22Rv1 (cell line): ENCODE measurements around the gene OR4S2.

Experiments
- ZFX ChIP-seq: fragments of 450-650 bp; IDR thresholded peaks from 2 replicates; pipeline ENCODE4 v1.6.1; 2017; ENCODE audit warnings: antibody characterized with exemption, borderline replicate concordance
- TF ChIP-seq, protein P1 (sequence below): fragments of 450-650 bp; IDR thresholded peaks from 2 replicates; pipeline ENCODE4 v1.5.1; 2017; ENCODE audit warnings: mild to moderate bottlenecking

DNA sequence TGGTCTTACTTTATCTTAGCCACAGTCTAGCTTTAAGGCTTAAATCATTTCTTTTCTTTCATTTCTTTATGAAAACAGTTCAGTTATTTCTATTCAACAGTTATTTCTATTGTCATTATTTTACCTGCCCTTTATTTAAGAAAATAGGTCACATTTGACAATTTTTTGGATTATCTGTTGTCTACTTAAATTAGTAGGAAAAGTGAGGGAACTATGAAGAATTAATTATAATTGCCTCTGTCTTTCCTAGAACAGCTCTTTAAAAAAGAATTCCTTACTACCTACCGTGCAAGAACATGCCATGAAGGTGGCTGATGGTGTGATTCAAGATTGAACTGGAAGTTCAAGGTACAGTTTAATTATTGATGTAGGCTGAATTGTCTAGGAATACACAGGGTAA is 13.8 kb downstream of the OR4S2 start, which contains the start of gene OR4C6:
- TF ChIP-seq, protein P1, sequence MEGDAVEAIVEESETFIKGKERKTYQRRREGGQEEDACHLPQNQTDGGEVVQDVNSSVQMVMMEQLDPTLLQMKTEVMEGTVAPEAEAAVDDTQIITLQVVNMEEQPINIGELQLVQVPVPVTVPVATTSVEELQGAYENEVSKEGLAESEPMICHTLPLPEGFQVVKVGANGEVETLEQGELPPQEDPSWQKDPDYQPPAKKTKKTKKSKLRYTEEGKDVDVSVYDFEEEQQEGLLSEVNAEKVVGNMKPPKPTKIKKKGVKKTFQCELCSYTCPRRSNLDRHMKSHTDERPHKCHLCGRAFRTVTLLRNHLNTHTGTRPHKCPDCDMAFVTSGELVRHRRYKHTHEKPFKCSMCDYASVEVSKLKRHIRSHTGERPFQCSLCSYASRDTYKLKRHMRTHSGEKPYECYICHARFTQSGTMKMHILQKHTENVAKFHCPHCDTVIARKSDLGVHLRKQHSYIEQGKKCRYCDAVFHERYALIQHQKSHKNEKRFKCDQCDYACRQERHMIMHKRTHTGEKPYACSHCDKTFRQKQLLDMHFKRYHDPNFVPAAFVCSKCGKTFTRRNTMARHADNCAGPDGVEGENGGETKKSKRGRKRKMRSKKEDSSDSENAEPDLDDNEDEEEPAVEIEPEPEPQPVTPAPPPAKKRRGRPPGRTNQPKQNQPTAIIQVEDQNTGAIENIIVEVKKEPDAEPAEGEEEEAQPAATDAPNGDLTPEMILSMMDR: no peak
- TF ChIP-seq ZFX: no peak
